Effector memory CD4-positive, alpha-beta T cell (primary cell): ENCODE data around the gene RIPPLY2.
"Not testable (repeated sequence)": the region's sequence is repeated elsewhere in the genome, so short reads cannot be mapped to it uniquely, and the experiment has no call there.

Experiments used
- DNase-seq, 3 donors: peaks; one replicate each; pipeline ENCODE4 v3.0.0-alpha.2; 2020
- H3K27ac ChIP-seq: 2 replicates; pipeline ENCODE4 v1.7.0; 2013; ENCODE audit warnings: mild to moderate bottlenecking, low read length, moderate library complexity; ENCODE audit not compliant: insufficient read depth, poor library complexity, severe bottlenecking
- H3K27me3 ChIP-seq: replicated peaks from 2 replicates; pipeline ENCODE4 v1.7.0; 2013; ENCODE audit warnings: mild to moderate bottlenecking, low read length; ENCODE audit not compliant: insufficient read depth, control insufficient read depth, poor library complexity, severe bottlenecking
- H3K36me3 ChIP-seq: 2 replicates; pipeline ENCODE4 v1.7.0; 2013; ENCODE audit warnings: mild to moderate bottlenecking, low read length, moderate library complexity; ENCODE audit not compliant: control insufficient read depth, insufficient read depth
- H3K4me1 ChIP-seq: 2 replicates; pipeline ENCODE4 v1.7.0; 2013; ENCODE audit warnings: low read length, mild to moderate bottlenecking; ENCODE audit not compliant: control insufficient read depth, insufficient read depth, poor library complexity, severe bottlenecking
- H3K4me3 ChIP-seq: 2 replicates; pipeline ENCODE4 v1.7.0; 2013; ENCODE audit warnings: low read length, low read depth, mild to moderate bottlenecking; ENCODE audit not compliant: insufficient read depth, poor library complexity, severe bottlenecking
- H3K9me3 ChIP-seq: 2 replicates; pipeline ENCODE4 v1.7.0; 2013; ENCODE audit warnings: mild to moderate bottlenecking, low read length, moderate library complexity; ENCODE audit not compliant: control insufficient read depth

RIPPLY2 gene

GRCh38 chr6:83893024-83893423 lies 39.9 kb downstream of the RIPPLY2 start:
- Histone ChIP-seq H3K4me1 (no peaks in the 10 kb centered on the region), H3K27ac (no peak overlapping the region), H3K27me3 (no peaks in the 10 kb centered on the region), H3K36me3 (peaks cover 8% of the 10 kb centered on the region), H3K9me3 (no peaks in the 10 kb centered on the region), H3K4me3 (no peak overlapping the region)
- no peak for DNase-seq

GRCh38 chr6:83897094-83897493 lies 43.9 kb downstream of the RIPPLY2 start:
- H3K27ac ChIP-seq, DNase-seq, H3K4me3 ChIP-seq, H3K27me3 ChIP-seq, H3K36me3 ChIP-seq, H3K4me1 ChIP-seq, H3K9me3 ChIP-seq: not testable (repeated sequence)

GRCh38 chr6:83901624-83902023 lies 48.5 kb downstream of the RIPPLY2 start:
- no peaks in the 10 kb centered on the region for H3K27me3 ChIP-seq
- no peaks in the 10 kb centered on the region for H3K36me3 ChIP-seq
- no peak overlapping the region for H3K4me3 ChIP-seq
- H3K4me1 ChIP-seq = no peaks in the 10 kb centered on the region
- no peaks in the 10 kb centered on the region for H3K9me3 ChIP-seq
- DNase-seq = no peak
- no peak overlapping the region for H3K27ac ChIP-seq

- H3K27me3 ChIP-seq = no peaks in the 10 kb centered on the region
- no peak for DNase-seq
- H3K36me3 ChIP-seq = peaks cover 4% of the 10 kb centered on the region
- H3K4me1 ChIP-seq = no peaks in the 10 kb centered on the region
- H3K9me3 ChIP-seq = no peaks in the 10 kb centered on the region
- H3K4me3 ChIP-seq = no peak overlapping the region
- no peak overlapping the region for H3K27ac ChIP-seq
These were observed 51.2 kb downstream of the RIPPLY2 start for GRCh38 chr6:83904395-83904794.

GRCh38 chr6:83905648-83906047 lies 52.5 kb downstream of the RIPPLY2 start:
- no peaks in the 10 kb centered on the region for H3K9me3 ChIP-seq
- H3K27me3 ChIP-seq = no peaks in the 10 kb centered on the region
- no peak for DNase-seq
- H3K36me3 ChIP-seq = peaks cover 4% of the 10 kb centered on the region
- no peak overlapping the region for H3K4me3 ChIP-seq
- H3K27ac ChIP-seq = no peak overlapping the region
- H3K4me1 ChIP-seq = no peaks in the 10 kb centered on the region
